Tibial artery (tissue), 4 donors: ENCODE data around the gene ALDH3A2.

Experiments
- DNase-seq, 2 donors: peaks; one replicate each; pipeline ENCODE4 v3.0.0-alpha.2; 2019
- H3K27ac ChIP-seq, 2 donors: fragments of 200-600 bp; sonication (generic) in 1 of 2; 1 replicate in 1 of 2; 2 replicates in 1 of 2; pipeline ENCODE4 v1.5.1; 2018 to 2019; ENCODE audit warnings: mild to moderate bottlenecking in 1 of 2
- H3K27me3 ChIP-seq, 2 donors: fragments of 200-600 bp; sonication (generic) in 1 of 2; one replicate each; pipeline versions ENCODE4 v1.5.1 to v1.6.0; 2016 to 2019
- H3K36me3 ChIP-seq, 3 donors: fragments of 200-600 bp; sonication (generic) in 2 of 3; one replicate each; pipeline ENCODE4 v1.5.1; 2016 to 2019; ENCODE audit warnings: mild to moderate bottlenecking in 2 of 3
- H3K4me1 ChIP-seq, 4 donors: fragments of 200-600 bp; sonication (generic) in 2 of 4; 1 replicate in 3 of 4; 2 replicates in 1 of 4; pipeline ENCODE4 v1.5.1; 2016 to 2019
- H3K4me3 ChIP-seq, 2 donors: fragments of 200-600 bp; sonication (generic) in 1 of 2; 1 replicate in 1 of 2; 2 replicates in 1 of 2; pipeline ENCODE4 v1.5.1; 2018 to 2019; ENCODE audit warnings: mild to moderate bottlenecking in 2 of 2
- H3K9me3 ChIP-seq, 3 donors: fragments of 200-600 bp; sonication (generic) in 1 of 3; one replicate each; pipeline ENCODE4 v1.5.1; 2016 to 2019
- CTCF ChIP-seq, 2 experiments: fragments of 200-600 bp in 1 of 2; fragments of 450-650 bp in 1 of 2; IDR thresholded peaks; one replicate each; pipeline ENCODE4 v1.5.1; 2017 to 2019; ENCODE audit warnings: antibody characterized with exemption in 2 of 2, mild to moderate bottlenecking in 1 of 2, moderate library complexity in 1 of 2
- intact Hi-C: fragments of 100-400 bp; cut with DNase I; formaldehyde crosslinking; loops from one replicate; pipeline ENCODE4 v1.15.0; 2023; ENCODE audit warnings: low total_unique reads

Gene ALDH3A2

GRCh38 chr17:19720210-19720475 is 71.6 kb downstream of the ALDH3A2 start:
- intact Hi-C loops: no loop called here
- H3K27ac ChIP-seq: no peak overlapping the region
- no peaks in the 10 kb centered on the region for H3K27me3 ChIP-seq
- peaks cover 0 to 20% (median 11%) of the 10 kb centered on the region in 4 donors for H3K4me1 ChIP-seq
- no peak for DNase-seq
- no peak overlapping the region for H3K4me3 ChIP-seq
- no peaks in the 10 kb centered on the region for H3K36me3 ChIP-seq
- TF ChIP-seq CTCF (IDR thresholded peaks at IDR 0.05): no peak
- H3K9me3 ChIP-seq: no peaks in the 10 kb centered on the region

- Histone ChIP-seq H3K27me3 (no peaks in the 10 kb centered on the region), H3K9me3 (no peaks in the 10 kb centered on the region), H3K36me3 (no peaks in the 10 kb centered on the region), H3K27ac (no peak overlapping the region), H3K4me3 (no peak overlapping the region), H3K4me1 (peaks cover 0 to 20% (median 11%) of the 10 kb centered on the region in 4 donors)
- TF ChIP-seq CTCF (IDR thresholded peaks at IDR 0.05): no peak
- DNase-seq: no peak
- intact Hi-C loops: no loop called here
Observed at GRCh38 chr17:19720631-19721426, 72.3 kb downstream of the ALDH3A2 start.

- intact Hi-C loops: no loop called here
- Histone ChIP-seq H3K36me3 (no peaks in the 10 kb centered on the region), H3K27me3 (no peaks in the 10 kb centered on the region), H3K4me1 (peaks cover 0 to 40% (median 29%) of the 10 kb centered on the region in 4 donors), H3K4me3 (peak overlapping the region in 1 of 2 donors; percentile 39), H3K27ac (peak overlapping the region in 1 of 2 donors; percentile 63), H3K9me3 (no peaks in the 10 kb centered on the region)
- TF ChIP-seq CTCF (IDR thresholded peaks at IDR 0.05): no peak
- no peak for DNase-seq
Observed at GRCh38 chr17:19723964-19724363, 75.4 kb downstream of the ALDH3A2 start.

- no peaks in the 10 kb centered on the region for H3K9me3 ChIP-seq
- intact Hi-C loops: no loop called here
- no peaks in the 10 kb centered on the region for H3K27me3 ChIP-seq
- TF ChIP-seq CTCF (IDR thresholded peaks at IDR 0.05): no peak
- no peaks in the 10 kb centered on the region for H3K36me3 ChIP-seq
- H3K4me3 ChIP-seq: peak overlapping the region; percentile 39 to 43
- peak; percentile 74 to 89 for DNase-seq
- peaks cover 0 to 44% (median 29%) of the 10 kb centered on the region in 4 donors for H3K4me1 ChIP-seq
- peak overlapping the region; percentile 33 to 63 for H3K27ac ChIP-seq
Observed at GRCh38 chr17:19724501-19725420, 76.2 kb downstream of the ALDH3A2 start.

- intact Hi-C loops: no loop called here
- no peaks in the 10 kb centered on the region for H3K9me3 ChIP-seq
- H3K4me3 ChIP-seq: no peak overlapping the region
- H3K4me1 ChIP-seq: peaks cover 0 to 41% (median 29%) of the 10 kb centered on the region in 4 donors
- no peak for DNase-seq
- H3K27ac ChIP-seq: no peak overlapping the region
- no peak for TF ChIP-seq CTCF (IDR thresholded peaks at IDR 0.05)
- no peaks in the 10 kb centered on the region for H3K36me3 ChIP-seq
- H3K27me3 ChIP-seq: no peaks in the 10 kb centered on the region
Observed at GRCh38 chr17:19725486-19725885, 76.9 kb downstream of the ALDH3A2 start.
